ENCODE measurements around the gene VMP1.

Gene VMP1

GRCh38 chr17:59707149-59707970 is at the start of gene VMP1, which contains the start of gene PTRH2:
Gene VMP1, plus strand, starts transcription at chr17:59707654. Its CDS starts 23,793 bp downstream, at chr17:59731447.
Gene PTRH2, minus strand, starts transcription at chr17:59707430. Its CDS starts 9,452 bp downstream, at chr17:59697978.
- peak; percentile 78 to 81 for DNase-seq (ENCODE audit: low read depth in 2 of 2)

- DNase-seq (ENCODE audit: low read depth in 2 of 2): no peak
Observed at GRCh38 chr17:59666235-59666634, 41.2 kb upstream of the VMP1 start.

GRCh38 chr17:59668816-59669215 is 38.6 kb upstream of the VMP1 start:
- no peak for DNase-seq (ENCODE audit: low read depth in 2 of 2)

GRCh38 chr17:59669411-59669810 is 38.0 kb upstream of the VMP1 start:
- DNase-seq (ENCODE audit: low read depth in 2 of 2): no peak

GRCh38 chr17:59669944-59670343 is 37.5 kb upstream of the VMP1 start:
- DNase-seq (ENCODE audit: low read depth in 2 of 2): no peak

- DNase-seq (ENCODE audit: low read depth in 2 of 2): no peak
Observed at GRCh38 chr17:59671386-59671785, 36.1 kb upstream of the VMP1 start.

- no peak for DNase-seq (ENCODE audit: low read depth in 2 of 2)
Observed at GRCh38 chr17:59675231-59675630, 32.2 kb upstream of the VMP1 start.

- no peak for DNase-seq (ENCODE audit: low read depth in 2 of 2)
Observed at GRCh38 chr17:59676716-59677115, 30.7 kb upstream of the VMP1 start.

- no peak for DNase-seq (ENCODE audit: low read depth in 2 of 2)
Observed at GRCh38 chr17:59678918-59679317, 28.5 kb upstream of the VMP1 start.

- no peak for DNase-seq (ENCODE audit: low read depth in 2 of 2)
Observed at GRCh38 chr17:59680314-59680713, 27.1 kb upstream of the VMP1 start.

- no peak for DNase-seq (ENCODE audit: low read depth in 2 of 2)
Observed at GRCh38 chr17:59683283-59683682, 24.2 kb upstream of the VMP1 start.

- DNase-seq (ENCODE audit: low read depth in 2 of 2): no peak
Observed at GRCh38 chr17:59684967-59685366, 22.5 kb upstream of the VMP1 start.

GRCh38 chr17:59688008-59688407 is 19.4 kb upstream of the VMP1 start:
- no peak for DNase-seq (ENCODE audit: low read depth in 2 of 2)

- DNase-seq (ENCODE audit: low read depth in 2 of 2): no peak
Observed at GRCh38 chr17:59688496-59688895, 19.0 kb upstream of the VMP1 start.

GRCh38 chr17:59693582-59693981 is 13.9 kb upstream of the VMP1 start:
- DNase-seq (ENCODE audit: low read depth in 2 of 2): no peak

GRCh38 chr17:59694344-59694743 is 13.1 kb upstream of the VMP1 start:
- DNase-seq (ENCODE audit: low read depth in 2 of 2): no peak

- DNase-seq (ENCODE audit: low read depth in 2 of 2): no peak
Observed at GRCh38 chr17:59695945-59696681, 11.3 kb upstream of the VMP1 start.

GRCh38 chr17:59696682-59697277 is 10.7 kb upstream of the VMP1 start:
- DNase-seq (ENCODE audit: low read depth in 2 of 2): no peak

GRCh38 chr17:59698143-59698542 is 9.3 kb upstream of the VMP1 start:
- DNase-seq (ENCODE audit: low read depth in 2 of 2): no peak

GRCh38 chr17:59699218-59699617 is 8.2 kb upstream of the VMP1 start:
- DNase-seq (ENCODE audit: low read depth in 2 of 2): no peak

- no peak for DNase-seq (ENCODE audit: low read depth in 2 of 2)
Observed at GRCh38 chr17:59699786-59700185, 7.7 kb upstream of the VMP1 start.

GRCh38 chr17:59702304-59702703 is 5.2 kb upstream of the VMP1 start:
- DNase-seq (ENCODE audit: low read depth in 2 of 2): no peak
